Ascending aorta (tissue), 2 donors: ENCODE data around the gene LEMD3. TPM values are rescaled to one million over a fixed set of nuclear protein-coding genes. Genes with fewer than 3 reads are reported as not detected.

Experiments used
- DNase-seq, 2 donors: peaks; one replicate each; pipeline ENCODE4 v3.0.0-alpha.2; 2019; ENCODE audit warnings: low spot score in 2 of 2
- H3K27ac ChIP-seq, 2 donors: fragments of 200-600 bp; sonication (generic); one replicate each; pipeline ENCODE4 v1.5.1; 2016 to 2017; ENCODE audit warnings: mild to moderate bottlenecking in 1 of 2
- H3K27me3 ChIP-seq: fragments of 200-600 bp; sonication (generic); one replicate; pipeline ENCODE4 v1.5.1; 2017
- H3K36me3 ChIP-seq, 2 donors: fragments of 200-600 bp; sonication (generic); one replicate each; pipeline ENCODE4 v1.5.1; 2016
- H3K4me1 ChIP-seq, 2 donors: fragments of 200-600 bp; sonication (generic); one replicate each; pipeline ENCODE4 v1.5.1; 2016 to 2017; ENCODE audit warnings: mild to moderate bottlenecking in 1 of 2
- H3K4me3 ChIP-seq, 2 donors: fragments of 200-600 bp; sonication (generic); one replicate each; pipeline ENCODE4 v1.5.1; 2016 to 2017; ENCODE audit warnings: mild to moderate bottlenecking in 1 of 2
- H3K9me3 ChIP-seq, 2 donors: fragments of 200-600 bp; sonication (generic); one replicate each; pipeline ENCODE4 v1.5.1; 2016
- intact Hi-C: fragments of 100-400 bp; cut with DNase I; formaldehyde crosslinking; loops from one replicate; pipeline ENCODE4 v1.15.1; 2023
- total RNA-seq: library from RNA; depleted of rRNA; stranded (reverse); fragments of >200 nt; gene quantifications from one replicate; pipeline ENCODE4 v1.1.0, GENCODE V29; 2016
- TF ChIP-seq, protein P1 (sequence below), 3 experiments: fragments of 200-600 bp in 2 of 3; fragments of 450-650 bp in 1 of 3; sonication (generic) in 2 of 3; IDR thresholded peaks; one replicate each; pipeline ENCODE4 v1.5.1; 2016 to 2019; ENCODE audit warnings: antibody characterized with exemption in 3 of 3, mild to moderate bottlenecking in 1 of 3, moderate library complexity in 1 of 3

Gene LEMD3
- total RNA-seq, 1 donor from 2014 or later = 10.6 TPM

DNA sequence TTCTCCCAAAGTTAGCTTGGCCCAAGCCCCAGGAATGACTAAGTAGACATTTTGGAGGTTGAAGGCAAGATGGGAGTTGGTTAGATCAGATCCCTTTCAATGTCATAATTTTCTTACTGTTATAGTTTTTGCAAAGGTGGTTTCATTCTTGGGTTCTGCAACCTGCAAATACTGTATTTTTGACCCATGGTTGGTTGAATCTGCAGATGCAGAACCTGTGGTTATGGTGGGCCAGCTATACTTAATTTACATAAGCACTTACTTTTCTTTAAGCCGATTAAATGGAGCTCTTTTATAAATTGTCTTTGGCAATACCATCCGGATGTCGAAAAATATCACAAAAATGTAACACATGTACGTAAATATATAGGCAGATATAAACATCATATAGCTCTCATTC, 25.6 kb downstream of the LEMD3 start:
- Histone ChIP-seq H3K4me3 (no peak overlapping the region), H3K9me3 (peaks cover 0 to 8% of the 10 kb centered on the region in 2 donors), H3K4me1 (peaks cover 4 to 7% of the 10 kb centered on the region in 2 donors), H3K27me3 (no peaks in the 10 kb centered on the region), H3K36me3 (no peaks in the 10 kb centered on the region), H3K27ac (peak overlapping the region in 1 of 2 donors; percentile 71)
- TF ChIP-seq, protein P1, sequence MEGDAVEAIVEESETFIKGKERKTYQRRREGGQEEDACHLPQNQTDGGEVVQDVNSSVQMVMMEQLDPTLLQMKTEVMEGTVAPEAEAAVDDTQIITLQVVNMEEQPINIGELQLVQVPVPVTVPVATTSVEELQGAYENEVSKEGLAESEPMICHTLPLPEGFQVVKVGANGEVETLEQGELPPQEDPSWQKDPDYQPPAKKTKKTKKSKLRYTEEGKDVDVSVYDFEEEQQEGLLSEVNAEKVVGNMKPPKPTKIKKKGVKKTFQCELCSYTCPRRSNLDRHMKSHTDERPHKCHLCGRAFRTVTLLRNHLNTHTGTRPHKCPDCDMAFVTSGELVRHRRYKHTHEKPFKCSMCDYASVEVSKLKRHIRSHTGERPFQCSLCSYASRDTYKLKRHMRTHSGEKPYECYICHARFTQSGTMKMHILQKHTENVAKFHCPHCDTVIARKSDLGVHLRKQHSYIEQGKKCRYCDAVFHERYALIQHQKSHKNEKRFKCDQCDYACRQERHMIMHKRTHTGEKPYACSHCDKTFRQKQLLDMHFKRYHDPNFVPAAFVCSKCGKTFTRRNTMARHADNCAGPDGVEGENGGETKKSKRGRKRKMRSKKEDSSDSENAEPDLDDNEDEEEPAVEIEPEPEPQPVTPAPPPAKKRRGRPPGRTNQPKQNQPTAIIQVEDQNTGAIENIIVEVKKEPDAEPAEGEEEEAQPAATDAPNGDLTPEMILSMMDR (IDR thresholded peaks at IDR 0.05) = no peak
- no peak for DNase-seq
- intact Hi-C loops = no loop called here

- intact Hi-C loops = no loop called here
- H3K4me3 ChIP-seq = no peak overlapping the region
- peak overlapping the region; percentile 21 to 71 for H3K27ac ChIP-seq
Observed at GRCh38 chr12:65195387-65196055, 26.1 kb downstream of the LEMD3 start.

GRCh38 chr12:65196762-65197567, 27.6 kb downstream of the LEMD3 start:
- no peak for DNase-seq
- Histone ChIP-seq H3K27me3 (no peaks in the 10 kb centered on the region), H3K4me3 (no peak overlapping the region), H3K36me3 (no peaks in the 10 kb centered on the region), H3K27ac (no peak overlapping the region), H3K9me3 (peaks cover 0 to 8% of the 10 kb centered on the region in 2 donors), H3K4me1 (peaks cover 4 to 7% of the 10 kb centered on the region in 2 donors)
- intact Hi-C loops = no loop called here
- TF ChIP-seq, protein P1 (IDR thresholded peaks at IDR 0.05) = no peak

More at GRCh38 chr12:65195387-65196055, 26.1 kb downstream of the LEMD3 start:
- DNase-seq = no peak
- Histone ChIP-seq H3K27me3 (no peaks in the 10 kb centered on the region), H3K36me3 (no peaks in the 10 kb centered on the region), H3K4me1 (peaks cover 4 to 7% of the 10 kb centered on the region in 2 donors), H3K9me3 (peaks cover 0 to 8% of the 10 kb centered on the region in 2 donors)
- TF ChIP-seq, protein P1 (IDR thresholded peaks at IDR 0.05) = no peak

DNA sequence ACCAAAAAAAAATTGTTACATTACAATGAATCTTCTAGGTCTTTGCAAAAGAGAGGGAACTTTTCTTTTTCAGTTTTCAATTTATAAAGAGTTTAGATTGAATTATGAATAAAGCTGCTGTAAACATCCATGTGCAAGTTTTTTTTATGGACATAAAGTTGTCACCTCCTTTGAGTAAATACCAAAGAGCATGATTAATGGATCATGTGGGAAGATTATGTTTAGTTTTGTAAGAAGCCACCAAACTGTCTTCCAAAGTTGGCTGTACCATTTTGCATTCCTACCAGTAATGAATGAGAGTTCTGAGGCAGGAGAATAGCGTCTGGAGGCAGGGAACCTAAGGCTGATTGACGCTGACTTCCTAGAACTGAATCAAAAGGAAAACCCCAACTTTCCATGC, 30.2 kb downstream of the LEMD3 start:
- Histone ChIP-seq H3K27me3 (no peaks in the 10 kb centered on the region), H3K9me3 (peaks cover 0 to 8% of the 10 kb centered on the region in 2 donors), H3K4me1 (peaks cover 4 to 7% of the 10 kb centered on the region in 2 donors), H3K36me3 (no peaks in the 10 kb centered on the region), H3K4me3 (no peak overlapping the region), H3K27ac (no peak overlapping the region)
- intact Hi-C loops = no loop called here
- DNase-seq = no peak
- TF ChIP-seq, protein P1 (IDR thresholded peaks at IDR 0.05) = no peak

GRCh38 chr12:65200007-65200665, 30.8 kb downstream of the LEMD3 start:
- H3K27ac ChIP-seq = no peak overlapping the region
- TF ChIP-seq, protein P1 (IDR thresholded peaks at IDR 0.05) = no peak
- peaks cover 4 to 6% of the 10 kb centered on the region in 2 donors for H3K4me1 ChIP-seq
- H3K27me3 ChIP-seq = no peaks in the 10 kb centered on the region
- intact Hi-C loops = no loop called here
- no peak for DNase-seq
- no peak overlapping the region for H3K4me3 ChIP-seq
- H3K9me3 ChIP-seq = peaks cover 0 to 8% of the 10 kb centered on the region in 2 donors
- H3K36me3 ChIP-seq = no peaks in the 10 kb centered on the region
